ENCODE measurements around the gene RGS7.
"Not testable (repeated sequence)": the region's sequence is repeated elsewhere in the genome, so short reads cannot be mapped to it uniquely, and the experiment has no call there.

RGS7 gene

DNA sequence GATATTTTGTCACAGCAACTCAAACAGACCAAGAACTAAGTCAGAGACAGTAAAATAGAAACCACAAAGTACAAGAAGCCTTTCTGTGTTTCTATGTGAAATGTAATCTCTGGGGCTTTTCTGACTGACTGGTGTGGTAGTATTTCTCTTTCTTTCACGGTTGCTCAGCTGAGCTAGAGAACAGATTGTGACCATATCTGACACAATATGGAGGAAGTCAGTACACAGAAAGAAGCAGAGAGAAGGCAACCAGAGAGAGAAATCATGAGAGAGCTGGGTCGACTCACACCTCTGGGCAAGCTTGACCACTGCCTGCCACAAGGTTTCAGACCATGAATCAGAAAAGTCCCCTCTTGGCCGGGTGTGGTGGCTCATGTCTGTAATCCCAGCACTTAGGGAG lies 536.2 kb downstream of the RGS7 start:
- no peak for DNase-seq

GRCh38 chr1:240816472-240816871 lies 540.5 kb downstream of the RGS7 start:
- DNase-seq, result no peak

DNA sequence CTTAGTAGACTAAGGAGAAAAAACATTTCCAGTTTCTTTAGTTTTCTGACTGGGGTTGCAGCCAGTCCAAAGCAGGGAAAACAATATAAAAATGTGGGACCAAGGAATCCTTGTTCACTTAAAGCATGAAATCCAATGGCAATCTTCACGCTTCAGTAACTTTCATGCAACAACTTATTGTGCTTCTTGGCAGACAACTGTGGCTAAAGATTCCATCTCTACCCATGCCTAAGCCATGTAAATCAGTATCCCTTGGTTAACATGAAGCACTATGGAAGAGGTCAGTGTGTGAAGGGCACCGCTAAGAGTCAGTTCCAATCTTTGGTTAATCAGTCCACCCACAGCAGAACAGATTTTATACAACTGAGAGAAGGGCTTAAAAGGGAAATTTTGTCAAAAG lies 543.3 kb downstream of the RGS7 start:
- no peak for DNase-seq

DNA sequence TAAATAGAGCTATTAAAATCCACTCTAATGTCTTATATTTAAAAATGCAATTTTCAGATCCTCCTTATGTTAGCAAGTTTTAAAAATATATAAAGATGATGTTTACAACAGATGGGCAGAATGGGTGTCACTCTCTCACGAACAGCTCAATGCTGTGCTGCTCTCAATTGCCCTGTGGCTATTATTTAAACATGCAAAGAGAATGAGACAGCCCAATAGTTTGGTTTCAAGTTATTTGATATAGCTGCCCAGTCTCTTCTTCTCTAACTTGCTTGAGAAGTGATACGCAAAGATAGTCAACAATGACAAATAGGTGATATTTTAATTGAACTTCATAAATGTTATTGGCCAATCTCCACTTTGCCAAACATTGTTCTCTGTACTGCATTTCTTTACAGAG lies 545.7 kb downstream of the RGS7 start:
- no peak for DNase-seq

DNA sequence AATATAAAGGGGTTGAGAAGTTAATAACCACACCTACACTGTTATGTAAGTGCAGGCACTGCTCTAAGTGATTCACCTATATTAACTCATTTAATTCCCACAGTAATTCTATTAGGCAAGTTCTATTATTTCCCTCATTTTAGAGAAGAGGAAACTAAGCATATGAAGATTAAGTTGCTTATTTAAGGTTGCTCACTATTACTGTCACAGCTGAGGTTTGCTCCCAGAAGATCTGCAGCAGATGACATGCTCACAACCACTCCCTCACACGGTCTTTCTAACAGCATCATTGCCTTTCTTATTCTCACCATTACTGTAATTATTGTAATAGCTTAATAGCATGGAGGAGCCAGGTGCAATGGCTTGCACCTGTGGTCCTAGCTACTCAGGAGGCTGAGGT lies 548.6 kb downstream of the RGS7 start:
- DNase-seq, result no peak

DNA sequence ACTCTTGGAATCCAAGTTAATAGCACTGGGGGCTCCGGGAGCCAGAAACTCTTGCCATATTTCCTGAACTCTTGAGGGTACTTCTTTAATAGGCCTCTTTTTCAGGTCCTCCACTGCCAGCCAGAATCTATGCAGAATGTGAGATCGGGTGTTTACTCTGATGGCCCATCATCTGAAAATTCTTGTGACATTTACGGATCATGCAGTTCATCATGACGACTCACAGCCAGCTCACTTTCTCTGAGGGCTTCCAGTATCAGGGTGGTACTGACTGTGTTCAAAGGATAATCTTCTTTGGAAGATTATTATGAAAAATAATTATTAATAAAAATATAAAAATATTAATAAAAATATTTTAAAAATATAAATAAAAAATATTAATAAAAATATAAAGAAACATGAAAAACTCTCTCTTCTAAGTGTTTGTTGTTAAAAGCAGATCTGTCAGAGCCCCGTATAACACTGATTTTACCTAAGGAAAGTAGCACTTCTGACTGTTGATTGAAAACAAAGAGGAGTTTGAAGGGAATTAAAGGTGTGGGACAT lies 550.7 kb downstream of the RGS7 start:
- DNase-seq, result no peak

DNA sequence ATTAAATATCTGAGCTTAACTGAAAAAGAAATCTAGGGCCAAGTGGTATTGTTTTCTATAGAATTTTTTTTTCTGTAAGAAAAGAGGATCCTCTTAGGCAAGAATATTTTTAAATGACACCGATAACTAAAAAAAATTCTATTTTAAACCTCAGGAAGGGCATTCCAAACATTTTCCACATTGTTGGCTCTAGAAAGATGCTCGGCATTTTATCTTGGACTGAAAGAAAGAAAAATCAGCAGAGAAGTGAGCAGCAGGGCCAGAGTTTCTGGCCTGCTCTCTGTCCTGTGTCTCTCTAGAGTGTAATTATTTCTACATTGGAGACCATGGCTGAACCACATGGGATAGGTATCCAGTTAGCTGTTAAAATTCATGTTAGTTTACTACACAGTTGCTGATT lies 552.5 kb downstream of the RGS7 start:
- DNase-seq, result no peak

DNA sequence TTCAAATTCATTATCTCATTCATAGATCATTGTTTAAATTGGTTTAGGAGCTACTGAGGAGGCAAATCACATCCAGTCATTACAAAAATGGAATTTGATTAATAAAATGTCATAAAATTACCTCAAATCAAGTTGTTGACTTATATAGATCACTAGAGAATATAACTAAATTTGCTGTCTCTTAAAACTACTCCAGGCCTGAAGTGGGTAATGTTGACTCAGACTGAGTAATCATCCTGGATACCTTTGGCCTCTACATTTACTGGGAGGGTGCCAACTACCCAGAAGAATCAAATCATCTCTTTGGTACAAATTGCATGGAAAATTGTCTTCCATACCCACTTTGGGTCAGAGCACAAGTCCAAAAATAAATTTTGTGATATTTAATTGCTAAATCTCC lies 553.9 kb downstream of the RGS7 start:
- no peak for DNase-seq

DNA sequence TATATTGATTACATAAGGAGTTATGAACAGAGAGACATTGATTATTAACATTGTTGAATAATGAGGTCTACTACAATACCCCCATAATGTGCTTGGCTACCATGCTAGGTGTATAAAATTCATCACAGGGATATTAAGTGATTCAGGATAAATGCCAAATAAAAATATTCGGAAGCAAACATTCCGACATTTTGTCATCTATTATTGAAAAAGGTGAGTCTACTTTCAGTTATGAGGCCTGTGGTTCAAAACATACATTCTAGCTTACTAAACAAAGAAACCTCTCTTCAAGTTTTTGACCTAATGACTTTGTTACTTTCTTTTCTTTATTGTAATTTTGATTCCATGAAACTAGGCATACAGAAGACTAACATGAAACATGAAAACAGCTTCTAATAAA lies 554.7 kb downstream of the RGS7 start:
- DNase-seq, result no peak

DNA sequence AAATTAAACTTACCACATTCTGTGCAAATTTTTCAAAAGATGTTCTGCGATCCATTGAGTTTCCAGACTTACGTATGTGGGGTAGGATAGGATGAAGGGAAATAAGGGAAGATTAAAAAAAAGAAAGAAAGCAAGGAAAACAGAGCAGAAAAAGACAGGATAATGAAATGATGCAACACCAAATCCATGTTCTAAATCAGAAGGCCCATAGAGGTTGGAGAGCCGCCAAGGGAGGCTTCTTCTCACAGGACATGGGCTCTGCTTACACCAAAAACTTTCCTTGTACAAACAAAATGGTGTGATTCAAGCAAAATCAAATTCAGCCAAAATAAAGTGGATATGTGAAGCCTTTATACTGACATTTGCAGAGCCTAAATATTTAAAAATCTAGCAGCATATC lies 555.6 kb downstream of the RGS7 start:
- DNase-seq, result no peak

DNA sequence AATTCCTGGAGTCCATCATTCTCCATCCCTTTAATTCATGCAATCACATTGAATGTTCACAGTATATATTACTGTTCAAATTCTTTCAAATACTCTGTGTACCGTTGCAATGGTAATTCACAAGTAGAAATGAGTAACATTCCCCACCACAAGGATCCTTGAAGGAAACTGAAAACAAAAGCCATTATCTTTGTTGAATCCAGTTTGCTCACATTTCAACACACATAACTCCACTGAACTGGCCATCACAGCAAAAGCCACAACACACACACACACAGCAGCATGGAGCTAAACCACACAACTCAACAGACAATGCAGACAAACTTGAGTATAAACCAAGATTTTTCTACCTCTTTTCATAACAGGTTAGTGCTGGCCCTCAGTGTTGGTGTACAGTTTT lies 556.7 kb downstream of the RGS7 start:
- no peak for DNase-seq

GRCh38 chr1:240797050-240797449 lies 560.0 kb downstream of the RGS7 start:
- DNase-seq, result no peak

- no peak for DNase-seq
Observed at GRCh38 chr1:240794046-240794843, 562.8 kb downstream of the RGS7 start.

- no peak for DNase-seq
Observed at GRCh38 chr1:240792915-240793529, 564.0 kb downstream of the RGS7 start.

DNA sequence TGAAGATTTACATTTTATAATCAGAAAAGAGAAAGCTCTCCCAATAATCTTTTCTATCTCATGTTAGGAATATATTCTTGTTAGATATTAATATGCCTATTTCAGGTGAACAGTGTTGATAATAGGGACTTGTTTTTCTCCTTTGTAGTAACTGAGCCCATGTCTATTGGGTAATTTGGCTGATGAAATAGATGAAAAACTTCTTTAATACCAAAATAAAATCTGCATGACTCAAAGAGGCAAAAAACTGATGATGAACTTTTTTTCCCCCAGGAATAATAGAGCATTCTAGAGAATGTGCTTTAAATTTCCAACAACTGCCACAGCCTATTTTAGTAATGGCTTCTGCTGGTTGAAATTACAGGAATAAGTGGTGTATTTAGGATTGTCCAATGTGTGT lies 566.1 kb downstream of the RGS7 start:
- DNase-seq, result no peak

DNA sequence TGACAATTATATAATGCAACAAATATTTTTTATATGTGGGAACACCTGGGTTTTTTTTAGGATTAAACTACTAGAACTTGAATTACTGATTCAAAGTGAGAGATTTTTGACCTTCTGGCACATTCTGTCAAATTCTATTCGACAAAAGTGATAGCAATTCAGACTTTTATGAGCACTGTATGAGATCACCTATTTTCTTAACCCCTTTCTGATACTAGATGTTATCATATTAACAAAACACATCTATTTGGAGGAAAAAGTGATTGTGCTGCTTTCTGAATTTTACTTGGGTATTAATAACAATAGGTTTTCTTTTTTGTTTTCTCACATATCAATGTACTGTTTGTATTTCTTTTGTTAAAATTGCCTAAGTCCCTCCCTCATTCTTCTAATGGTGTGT lies 570.1 kb downstream of the RGS7 start:
- no peak for DNase-seq

DNA sequence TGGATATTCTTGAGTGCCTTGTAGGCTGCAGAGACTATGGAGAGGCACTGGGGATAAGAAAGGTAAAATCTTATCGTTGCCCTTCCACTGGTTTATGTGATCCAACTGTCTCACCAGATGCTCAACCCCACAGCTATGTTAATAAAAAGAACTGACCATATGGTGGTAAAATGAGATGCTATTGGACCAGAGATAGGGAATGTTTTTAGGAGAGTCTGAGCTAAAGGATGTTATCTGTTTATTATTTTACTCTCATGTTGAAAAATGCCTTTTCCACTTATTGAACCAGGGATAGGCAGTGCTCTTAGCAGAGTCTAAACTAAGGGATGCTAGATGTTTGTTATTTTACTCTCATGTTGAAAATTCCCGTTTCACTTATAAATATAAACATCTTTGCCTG lies 572.2 kb downstream of the RGS7 start:
- no peak for DNase-seq

DNA sequence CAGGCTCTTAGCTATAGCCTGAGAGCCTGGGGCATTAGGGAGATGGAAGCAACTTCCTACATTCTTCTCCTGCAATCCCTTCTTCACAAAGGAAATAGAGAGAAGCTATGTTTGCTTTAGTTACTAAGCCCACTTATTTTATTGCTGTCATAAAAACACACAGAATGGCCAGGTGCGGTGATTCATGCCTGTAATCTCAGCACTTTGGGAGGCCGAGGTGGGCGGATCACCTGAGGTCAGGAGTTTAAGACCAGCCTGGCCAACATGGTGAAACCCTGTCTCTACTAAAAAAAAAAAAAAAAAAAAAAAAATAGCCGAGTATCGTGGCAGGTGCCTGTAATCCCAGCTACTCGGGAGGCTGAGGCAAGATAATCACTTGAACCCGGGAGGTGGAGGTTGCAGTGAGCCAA lies 573.3 kb downstream of the RGS7 start:
- DNase-seq, result not testable (repeated sequence)

GRCh38 chr1:240776237-240776636 lies 580.8 kb downstream of the RGS7 start:
- DNase-seq, result no peak

GRCh38 chr1:240772131-240772530 lies 584.9 kb downstream of the RGS7 start:
- no peak for DNase-seq

DNA sequence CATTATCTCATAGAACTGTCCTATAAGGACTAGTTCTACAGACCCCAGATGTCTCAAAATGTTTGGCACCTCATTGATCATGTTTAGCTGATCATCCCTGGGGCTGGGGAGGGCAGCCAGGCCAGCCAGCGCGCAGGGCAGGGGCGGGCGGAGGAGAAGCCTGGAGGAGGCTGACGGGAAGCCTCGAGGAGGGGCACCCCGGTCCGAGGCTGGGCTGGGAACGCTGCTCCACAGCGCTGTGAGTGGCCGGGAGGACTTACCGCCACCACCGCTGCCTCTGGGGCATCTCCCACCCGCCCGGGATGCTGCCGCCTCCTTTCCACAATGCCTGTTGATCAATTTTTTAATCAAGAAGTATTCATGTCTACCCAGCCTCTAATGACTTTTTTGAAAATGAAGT lies 585.6 kb downstream of the RGS7 start:
- no peak for DNase-seq

- no peak for DNase-seq
Observed at GRCh38 chr1:240768979-240769378, 588.0 kb downstream of the RGS7 start.

DNA sequence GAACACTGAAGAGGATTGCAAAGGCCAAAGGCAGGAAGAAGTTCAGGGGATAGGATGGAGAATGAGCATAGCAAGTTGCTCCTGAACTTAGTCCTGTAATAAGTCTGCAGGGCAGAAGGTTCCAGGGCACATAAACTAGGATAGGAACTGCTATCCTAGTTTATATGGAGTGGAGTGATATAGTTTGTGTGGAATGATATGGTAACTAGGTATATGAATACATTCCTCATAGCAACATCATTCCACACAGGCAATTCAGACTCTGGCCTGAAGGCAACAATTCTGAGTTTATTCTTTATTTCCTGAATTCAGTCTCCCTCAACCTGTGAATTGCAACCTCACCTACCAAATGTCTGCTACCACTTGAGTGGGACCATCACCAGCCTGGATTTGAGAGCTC lies 590.2 kb downstream of the RGS7 start:
- no peak for DNase-seq

GRCh38 chr1:240765732-240766363 lies 591.2 kb downstream of the RGS7 start:
- DNase-seq, result no peak
